HG03097 (cell line): ENCODE results near the gene PCDHGA7.
"Not testable (repeated sequence)": the region's sequence is repeated elsewhere in the genome, so short reads cannot be mapped to it uniquely, and the experiment has no call there.

ENCODE experiments used
- ATAC-seq: cut with Tn5 transposase; IDR thresholded peaks from one replicate; pipeline ENCODE4 v1.9.1; 2021; ENCODE audit not compliant: unreplicated experiment, low FRiP score

The PCDHGA7 gene

GRCh38 chr5:141422742-141423291, 40.3 kb downstream of the PCDHGA7 start:
- ATAC-seq, result no peak

DNA sequence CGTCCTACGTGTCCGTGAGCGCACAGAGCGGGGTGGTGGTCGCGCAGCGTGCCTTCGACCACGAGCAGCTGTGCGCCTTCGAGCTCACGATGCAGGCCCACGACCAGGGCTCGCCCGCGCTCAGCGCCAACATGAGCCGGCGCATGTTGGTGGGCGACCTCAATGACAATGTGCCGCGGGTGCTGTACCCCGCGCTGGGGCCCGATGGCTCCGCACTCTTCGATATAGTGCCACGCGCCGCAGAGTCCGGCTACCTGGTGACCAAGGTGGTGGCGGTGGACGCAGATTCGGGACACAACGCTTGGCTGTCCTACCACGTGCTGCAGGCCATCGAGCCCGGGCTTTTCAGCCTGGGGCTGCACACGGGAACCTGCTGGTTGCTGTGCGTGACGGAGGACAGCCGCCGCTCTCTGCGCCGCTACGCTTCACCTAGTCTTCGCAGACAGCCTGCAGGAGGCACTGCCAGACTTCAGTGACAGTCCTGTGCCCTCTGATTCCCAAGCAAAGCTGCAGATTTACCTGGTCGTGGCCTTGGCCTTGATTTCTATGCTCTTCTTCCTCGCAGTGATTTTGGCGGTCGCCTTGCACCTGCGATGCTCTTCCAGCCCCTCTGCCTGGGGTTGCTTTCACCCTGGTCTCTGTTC, 45.4 kb downstream of the PCDHGA7 start:
- ATAC-seq, result no peak

GRCh38 chr5:141430332-141431113, 48.0 kb downstream of the PCDHGA7 start, which contains the start of gene PCDHGA12:
PCDHGA12 (plus strand) TSS chr5:141430507; CDS start chr5:141430760, 253 bp downstream.
- no peak for ATAC-seq

GRCh38 chr5:141431286-141431685, 48.7 kb downstream of the PCDHGA7 start:
- ATAC-seq, result no peak

DNA sequence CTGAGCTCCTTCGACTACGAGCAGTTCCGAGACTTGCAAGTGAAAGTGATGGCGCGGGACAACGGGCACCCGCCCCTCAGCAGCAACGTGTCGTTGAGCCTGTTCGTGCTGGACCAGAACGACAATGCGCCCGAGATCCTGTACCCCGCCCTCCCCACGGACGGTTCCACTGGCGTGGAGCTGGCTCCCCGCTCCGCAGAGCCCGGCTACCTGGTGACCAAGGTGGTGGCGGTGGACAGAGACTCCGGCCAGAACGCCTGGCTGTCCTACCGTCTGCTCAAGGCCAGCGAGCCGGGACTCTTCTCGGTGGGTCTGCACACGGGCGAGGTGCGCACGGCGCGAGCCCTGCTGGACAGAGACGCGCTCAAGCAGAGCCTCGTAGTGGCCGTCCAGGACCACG, 49.8 kb downstream of the PCDHGA7 start:
- not testable (repeated sequence) for ATAC-seq

DNA sequence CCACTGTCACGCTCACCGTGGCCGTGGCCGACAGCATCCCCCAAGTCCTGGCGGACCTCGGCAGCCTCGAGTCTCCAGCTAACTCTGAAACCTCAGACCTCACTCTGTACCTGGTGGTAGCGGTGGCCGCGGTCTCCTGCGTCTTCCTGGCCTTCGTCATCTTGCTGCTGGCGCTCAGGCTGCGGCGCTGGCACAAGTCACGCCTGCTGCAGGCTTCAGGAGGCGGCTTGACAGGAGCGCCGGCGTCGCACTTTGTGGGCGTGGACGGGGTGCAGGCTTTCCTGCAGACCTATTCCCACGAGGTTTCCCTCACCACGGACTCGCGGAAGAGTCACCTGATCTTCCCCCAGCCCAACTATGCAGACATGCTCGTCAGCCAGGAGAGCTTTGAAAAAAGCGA, 50.2 kb downstream of the PCDHGA7 start:
- not testable (repeated sequence) for ATAC-seq

DNA sequence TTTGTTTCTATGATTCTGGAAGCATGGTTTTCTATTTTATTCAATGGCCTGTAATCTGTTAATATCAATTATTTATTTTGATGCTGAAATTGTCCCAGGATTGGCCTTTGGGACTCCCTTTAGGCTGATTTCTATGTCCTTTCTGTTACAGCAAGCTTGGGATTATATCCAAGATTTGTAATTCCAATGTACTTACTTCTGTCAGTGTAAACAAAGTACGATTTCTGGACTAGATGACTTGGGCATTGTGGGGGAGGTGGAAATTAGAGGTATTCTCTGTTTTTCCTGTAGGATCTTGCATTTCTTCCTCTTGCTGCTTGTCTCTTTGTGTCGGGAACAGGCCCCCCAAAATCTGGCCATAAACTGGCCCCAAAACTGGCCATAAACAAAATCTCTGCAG, 51.5 kb downstream of the PCDHGA7 start:
- ATAC-seq, result no peak
